HG02852 (cell line): ENCODE measurements around the gene METTL24.

ENCODE experiments used
- ATAC-seq: cut with Tn5 transposase; IDR thresholded peaks from one replicate; pipeline ENCODE4 v1.9.1; 2021; ENCODE audit warnings: mild to moderate bottlenecking, moderate library complexity; ENCODE audit not compliant: unreplicated experiment

Gene METTL24

DNA sequence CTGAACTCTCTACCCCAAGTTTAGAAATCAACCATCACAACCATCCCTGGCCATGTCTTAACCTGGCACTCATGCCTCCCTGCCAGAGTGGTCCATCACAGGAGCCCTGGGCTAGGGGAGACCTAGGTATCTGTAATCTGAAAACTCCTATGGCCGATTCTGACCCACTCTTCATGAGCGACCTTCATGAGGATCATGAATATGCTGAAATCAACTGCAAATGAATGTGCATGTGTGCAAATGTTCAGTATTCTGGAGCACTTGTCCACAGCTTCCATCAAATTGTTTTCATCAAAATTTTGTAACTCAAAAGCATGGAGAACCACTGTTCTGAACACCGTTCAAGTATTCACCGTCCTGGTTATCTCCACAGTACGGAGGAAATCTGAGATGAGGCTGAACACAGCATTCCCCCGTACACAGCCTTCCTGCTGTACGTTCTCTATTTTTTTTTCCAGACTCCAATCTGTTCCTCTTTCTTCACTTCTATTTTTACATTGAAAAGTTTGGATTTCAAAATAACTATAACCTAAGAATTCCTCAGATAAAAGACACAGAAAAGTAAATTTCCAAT lies 17.7 kb downstream of the METTL24 start:
- no peak for ATAC-seq

DNA sequence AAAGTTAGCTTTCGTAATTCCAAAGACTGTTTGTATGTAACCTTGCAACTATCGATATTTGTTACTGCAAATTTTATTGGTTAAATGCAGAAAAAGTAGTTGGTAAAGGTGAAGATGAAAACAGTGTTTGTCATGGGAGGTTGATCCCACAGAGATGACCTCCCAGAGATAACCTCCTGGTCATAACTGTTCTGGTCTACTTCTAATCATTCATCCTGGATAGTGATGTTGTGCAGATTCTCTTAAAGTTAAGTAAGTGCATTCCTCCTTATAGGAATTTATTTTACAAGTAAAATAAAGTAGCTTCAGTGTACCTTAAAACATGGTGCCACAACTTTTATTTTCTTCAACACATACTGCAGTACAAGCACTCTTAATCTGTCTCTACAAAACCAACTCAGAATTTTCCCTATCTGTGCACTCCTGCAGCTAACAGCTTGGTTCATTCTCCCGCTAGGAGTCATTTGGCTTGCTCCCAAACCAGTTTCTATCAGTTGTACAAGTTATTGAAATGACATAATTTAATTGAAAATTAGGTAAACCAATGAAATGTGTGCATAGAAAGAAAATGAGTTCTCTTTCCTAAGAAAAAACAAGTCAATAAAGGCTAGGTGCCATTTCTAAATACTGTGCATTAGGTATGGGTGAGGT lies 19.2 kb downstream of the METTL24 start:
- ATAC-seq, result no peak

DNA sequence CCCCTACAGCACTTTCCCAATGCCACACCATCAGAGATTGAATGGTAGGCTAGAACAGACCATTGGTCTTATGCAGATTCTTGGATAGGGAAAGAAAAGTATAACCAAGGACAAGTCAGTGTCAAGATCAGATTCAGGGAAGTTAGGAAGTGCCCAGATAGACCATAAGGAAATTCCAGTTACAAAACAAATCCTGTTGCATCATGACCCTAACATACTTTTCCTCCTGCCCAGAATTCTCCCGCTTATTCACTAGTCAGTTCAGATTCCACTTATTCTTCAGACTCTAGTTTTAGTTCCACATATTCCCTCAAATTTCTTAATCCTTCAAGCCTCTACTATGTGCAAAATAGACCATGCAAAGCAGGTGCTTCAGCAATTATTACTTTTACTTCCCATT lies 20.7 kb downstream of the METTL24 start:
- ATAC-seq, result no peak

DNA sequence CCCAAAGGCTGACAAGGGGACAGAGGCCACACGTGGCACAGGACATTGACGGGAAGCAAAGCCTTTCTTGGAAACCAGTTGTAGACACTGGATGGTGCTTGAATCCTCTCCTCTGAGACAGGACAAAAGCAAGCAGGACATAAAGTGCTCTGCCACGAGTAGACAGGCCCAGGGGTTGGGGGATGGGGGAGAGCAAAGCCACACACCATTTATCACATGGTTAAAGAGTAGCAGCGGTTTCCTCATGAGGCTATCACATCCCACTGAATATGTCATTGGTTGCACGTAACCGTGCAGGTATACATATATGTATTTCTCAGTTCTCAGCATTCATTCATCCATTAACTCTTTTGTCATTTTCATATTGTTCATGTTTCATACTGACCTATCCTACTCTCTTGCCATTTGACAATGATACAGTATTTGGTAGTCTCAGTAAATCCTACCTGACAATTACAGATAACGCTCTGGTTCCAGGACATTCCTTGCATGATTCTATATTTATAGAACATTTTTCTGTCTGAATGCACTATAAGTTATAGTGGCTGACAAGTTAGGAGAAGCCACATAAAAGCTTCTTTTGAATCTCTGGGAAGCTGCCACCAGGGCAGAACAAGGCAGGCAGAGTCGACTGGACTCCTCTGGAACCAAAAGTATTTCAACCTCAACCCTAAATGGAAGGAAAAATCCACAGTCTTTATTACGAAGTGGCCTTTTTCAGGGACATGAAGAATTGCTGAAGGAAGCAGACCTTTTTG lies 23.5 kb downstream of the METTL24 start:
- no peak for ATAC-seq

DNA sequence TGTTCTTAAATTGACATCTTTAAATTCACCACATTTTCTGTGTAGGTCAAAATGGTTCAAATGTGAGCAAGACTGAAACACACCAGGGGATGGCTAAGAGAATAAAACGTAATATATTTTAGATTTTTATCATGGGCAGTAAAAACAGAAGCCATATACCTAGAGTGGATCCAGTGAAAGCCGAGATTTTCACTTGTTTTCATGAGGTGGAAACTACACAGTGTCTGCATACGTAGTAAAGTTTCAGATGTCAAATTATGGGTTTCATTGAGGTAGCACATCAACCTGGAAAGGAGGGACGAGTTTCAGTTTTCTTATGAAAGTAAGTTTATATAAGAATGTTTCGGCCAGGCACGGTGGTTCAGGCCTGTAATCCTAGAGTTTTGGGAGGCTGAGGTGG lies 25.9 kb downstream of the METTL24 start:
- ATAC-seq, result no peak

DNA sequence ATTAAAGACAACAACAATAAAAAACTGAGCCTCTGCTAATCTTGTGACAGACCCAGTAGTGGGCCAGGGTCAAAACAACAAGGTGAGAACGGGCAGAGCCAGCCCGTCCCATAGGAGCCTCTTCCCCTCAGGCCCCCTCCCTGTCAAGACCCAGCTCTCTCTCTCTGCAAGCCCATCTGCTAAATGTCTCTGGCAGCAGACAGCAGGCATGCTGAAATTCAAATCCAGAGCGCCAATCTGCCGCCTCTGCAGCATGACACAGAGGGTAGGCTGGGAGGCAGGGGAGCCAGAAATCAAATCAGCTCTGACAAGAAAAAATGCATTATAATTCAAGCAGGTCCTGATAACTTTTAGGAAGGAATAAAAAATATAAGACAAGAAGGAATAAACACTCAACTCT lies 26.3 kb downstream of the METTL24 start:
- no peak for ATAC-seq

DNA sequence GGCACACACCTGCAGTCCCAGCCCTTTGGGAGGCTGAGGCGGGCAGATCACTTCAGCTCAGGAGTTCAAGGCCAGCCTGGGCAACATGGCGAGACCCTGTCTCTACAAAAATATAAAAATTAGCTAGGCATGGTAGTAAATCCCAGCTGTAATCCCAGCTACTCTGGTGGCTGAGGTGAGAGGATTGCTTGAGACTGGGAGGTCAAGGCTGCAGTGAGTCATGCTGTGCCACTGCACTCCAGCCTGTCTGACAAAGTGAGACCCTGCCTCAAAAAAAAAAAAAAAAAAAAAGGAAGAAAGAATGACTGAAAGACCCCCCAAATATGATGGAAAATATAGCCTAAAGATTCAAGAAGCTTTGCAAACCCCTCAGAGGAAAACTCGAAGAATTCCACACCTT lies 26.8 kb downstream of the METTL24 start:
- no peak for ATAC-seq

DNA sequence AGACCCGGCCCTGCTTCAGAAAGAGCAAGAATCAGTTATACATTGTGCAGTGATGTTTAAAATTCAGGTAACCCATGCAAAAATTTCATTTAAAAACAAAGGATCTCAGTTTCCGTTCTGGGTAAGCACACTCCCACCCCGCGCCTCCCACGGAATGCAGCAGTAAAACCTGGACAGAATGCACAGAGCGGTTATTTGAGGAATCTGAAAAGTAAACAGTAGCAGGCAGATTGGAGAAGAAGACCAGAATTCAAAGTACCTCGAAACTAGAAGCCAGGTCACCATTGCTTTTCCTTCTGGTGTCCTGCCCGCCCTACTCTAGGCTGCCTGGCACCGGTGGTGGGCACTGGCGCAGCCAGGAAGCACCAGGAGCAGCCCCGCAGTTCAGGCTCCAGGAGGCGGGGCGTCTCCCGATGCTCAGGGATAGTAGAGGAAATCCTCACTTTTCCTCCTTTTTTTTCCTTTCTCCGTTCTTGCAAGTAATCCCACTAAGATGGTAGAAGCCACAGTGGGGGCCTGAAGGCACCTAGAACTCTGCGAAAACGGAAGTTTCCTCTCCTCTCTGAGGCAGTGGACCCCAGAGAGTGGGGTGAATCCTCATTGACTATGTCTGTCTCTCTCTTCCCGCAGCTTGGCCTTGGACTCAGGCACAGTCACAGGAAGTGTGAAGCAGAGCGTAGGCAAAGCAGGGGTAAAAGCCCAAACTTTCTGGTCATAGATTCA lies 28.3 kb downstream of the METTL24 start:
- no peak for ATAC-seq

DNA sequence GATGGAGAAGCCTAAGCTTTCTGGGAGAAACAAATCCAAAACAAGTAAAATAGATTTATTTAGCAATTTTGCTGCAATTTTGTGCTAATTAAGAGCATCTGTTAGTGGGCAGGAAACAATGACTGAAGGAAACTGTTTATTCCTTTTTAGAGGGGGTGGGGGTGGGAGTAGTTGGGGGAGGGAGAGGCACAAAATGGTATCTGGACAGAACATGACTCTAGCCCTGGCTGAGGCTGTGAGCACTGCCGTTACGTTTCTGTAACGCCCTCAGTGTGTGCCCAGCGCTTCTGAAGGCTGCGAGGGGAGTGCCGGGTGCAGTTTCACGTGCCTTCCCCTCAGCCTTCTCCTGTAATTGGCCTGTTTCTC lies 28.8 kb downstream of the METTL24 start:
- ATAC-seq, result no peak

DNA sequence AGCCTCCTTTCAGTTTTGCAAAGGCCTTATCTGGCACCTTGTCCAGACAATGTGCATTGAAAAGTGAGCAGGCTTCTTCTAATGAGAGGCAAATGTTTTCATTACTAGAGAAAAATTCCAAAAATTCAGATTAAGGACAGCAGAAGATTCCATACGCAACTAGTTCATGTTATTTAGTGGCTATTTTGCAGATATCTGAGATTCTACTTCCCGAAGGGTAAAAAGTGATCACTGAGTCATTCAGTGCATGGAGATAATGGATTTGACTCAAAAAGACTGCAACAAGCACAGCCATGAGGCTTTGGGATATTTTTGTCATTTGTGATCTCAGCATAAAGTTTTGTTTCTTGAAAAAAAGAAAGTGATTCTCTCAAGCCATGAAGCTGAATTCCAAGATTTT lies 29.9 kb downstream of the METTL24 start:
- ATAC-seq, result no peak

DNA sequence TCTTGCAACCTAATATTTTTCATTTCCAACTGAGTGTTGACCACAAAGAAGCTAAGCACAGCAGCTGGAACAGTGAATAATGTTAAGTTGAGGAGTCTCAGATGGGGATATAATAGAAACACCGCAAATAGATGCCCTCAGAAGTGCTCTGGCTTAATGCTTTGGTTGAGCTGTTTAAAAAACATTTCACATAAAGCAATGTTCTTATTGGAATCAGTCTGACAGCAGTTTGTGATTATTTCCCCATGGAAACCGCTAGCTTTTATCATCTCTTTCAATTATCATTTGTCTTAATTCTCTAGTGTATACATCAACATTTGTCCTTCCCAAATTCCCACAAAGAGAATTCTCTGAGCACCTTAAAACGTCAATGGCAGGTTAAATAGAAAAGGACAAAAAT lies 30.8 kb downstream of the METTL24 start:
- ATAC-seq, result no peak

DNA sequence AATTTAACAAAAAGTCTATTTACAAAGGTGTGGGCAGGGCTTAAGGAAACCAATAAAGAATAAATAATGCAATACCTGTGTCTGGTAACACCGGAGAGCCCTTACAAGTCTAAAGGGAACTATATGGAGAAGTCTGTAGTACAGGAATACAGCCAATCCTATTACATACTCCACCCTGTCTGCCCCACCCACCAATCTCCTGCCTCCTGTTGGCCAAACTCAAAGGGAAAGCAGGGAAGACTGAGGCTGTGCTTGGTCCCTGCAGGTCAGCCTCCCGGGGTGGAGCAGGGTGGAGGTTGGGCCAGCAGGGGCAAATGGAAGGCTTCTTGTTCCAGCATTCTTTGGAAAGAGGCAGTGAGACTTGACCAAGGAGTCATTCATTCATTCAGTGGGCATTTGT lies 31.5 kb downstream of the METTL24 start:
- ATAC-seq, result no peak

DNA sequence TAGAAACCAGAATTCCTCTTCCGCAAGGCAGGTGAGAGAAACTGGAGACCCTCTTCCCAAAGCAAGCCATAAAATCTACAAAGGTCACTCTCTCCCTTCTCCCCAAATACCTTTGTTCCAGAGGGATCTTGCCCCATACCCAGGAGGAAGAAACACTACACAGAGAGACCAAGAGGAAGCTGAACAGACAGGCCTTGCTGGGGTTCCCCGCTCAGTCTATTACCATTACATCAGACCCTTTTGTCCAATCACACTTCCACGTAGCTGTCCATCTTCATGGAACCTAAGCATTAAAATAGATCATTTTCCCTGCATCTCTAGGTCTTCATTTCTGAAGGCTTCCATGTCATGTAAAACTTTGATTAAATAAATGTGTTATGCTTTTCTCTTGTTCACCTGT lies 32.1 kb downstream of the METTL24 start:
- ATAC-seq, result no peak

DNA sequence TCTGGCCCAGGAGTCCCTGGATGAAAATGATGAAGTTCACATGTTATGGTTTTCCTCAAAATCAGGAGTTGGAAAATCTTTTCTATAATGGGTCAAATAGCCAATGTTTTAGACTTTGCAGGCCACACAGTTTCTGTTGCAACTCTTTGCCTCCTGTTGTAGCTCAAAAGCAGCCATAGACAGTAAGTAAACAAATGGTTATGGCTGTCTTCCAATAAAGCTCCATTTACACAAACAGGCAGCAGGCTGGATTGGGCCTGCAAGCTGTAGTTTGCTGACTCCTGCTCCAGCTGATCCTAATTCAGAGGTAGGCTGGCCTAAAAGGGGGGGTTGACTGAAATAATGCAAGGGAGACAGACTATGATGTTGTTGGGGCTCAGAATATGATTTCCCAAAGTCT lies 33.0 kb downstream of the METTL24 start:
- ATAC-seq, result no peak

DNA sequence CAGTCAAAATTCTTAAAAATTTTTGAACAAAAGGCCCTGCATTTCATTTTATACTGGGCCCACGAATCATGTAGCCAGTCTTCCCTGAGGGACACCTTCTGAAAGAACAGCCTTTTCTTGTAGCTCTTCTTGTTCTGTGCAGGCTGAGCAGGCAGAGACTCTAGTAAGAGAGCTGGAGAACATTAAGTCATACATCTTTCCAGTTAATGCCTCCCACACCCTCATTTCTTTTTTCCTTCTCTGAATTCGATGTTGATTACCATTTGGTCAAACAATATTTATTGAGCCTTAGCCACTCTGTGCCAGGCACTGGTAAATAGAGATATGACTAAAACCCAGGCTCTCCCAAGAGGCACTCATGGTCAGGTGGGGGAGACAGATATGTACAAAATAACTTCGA lies 33.6 kb downstream of the METTL24 start:
- no peak for ATAC-seq

DNA sequence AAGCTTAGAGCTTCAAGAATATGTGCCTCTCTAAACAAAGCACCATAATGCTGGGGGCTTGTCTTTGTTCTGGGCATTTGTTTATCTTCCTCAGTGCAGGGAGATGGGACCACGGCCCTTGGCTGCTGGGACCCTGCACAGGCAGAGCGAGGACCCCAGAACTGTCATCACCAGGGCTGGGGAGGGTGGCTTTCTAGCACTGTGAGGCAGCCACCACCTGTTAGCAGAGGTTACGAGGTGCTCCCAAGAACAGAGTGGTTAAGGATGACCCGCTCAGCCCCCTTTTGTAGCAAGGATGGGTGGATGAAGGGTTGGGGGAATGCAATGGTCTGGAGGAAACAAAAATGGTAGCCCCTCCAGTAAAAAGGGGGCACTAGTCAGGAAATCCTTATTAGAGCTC lies 34.9 kb downstream of the METTL24 start:
- no peak for ATAC-seq

DNA sequence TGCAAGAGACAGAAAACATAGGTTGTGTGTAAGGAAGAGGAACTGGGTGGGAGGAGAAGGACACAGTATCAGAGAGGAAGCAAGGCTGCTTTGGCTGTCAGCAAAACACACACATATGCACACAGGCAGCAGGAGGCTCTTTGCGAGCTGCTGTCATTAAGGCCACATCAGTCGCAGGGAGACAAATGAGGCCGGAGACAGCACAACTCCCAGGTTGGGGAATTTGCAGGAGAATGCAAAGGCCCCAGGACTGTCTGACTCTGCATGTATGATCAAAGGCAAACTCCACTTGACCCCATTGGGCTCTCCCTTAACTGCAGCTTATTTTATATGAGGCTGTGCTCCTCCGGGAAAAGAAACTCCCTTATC lies 35.3 kb downstream of the METTL24 start:
- no peak for ATAC-seq

DNA sequence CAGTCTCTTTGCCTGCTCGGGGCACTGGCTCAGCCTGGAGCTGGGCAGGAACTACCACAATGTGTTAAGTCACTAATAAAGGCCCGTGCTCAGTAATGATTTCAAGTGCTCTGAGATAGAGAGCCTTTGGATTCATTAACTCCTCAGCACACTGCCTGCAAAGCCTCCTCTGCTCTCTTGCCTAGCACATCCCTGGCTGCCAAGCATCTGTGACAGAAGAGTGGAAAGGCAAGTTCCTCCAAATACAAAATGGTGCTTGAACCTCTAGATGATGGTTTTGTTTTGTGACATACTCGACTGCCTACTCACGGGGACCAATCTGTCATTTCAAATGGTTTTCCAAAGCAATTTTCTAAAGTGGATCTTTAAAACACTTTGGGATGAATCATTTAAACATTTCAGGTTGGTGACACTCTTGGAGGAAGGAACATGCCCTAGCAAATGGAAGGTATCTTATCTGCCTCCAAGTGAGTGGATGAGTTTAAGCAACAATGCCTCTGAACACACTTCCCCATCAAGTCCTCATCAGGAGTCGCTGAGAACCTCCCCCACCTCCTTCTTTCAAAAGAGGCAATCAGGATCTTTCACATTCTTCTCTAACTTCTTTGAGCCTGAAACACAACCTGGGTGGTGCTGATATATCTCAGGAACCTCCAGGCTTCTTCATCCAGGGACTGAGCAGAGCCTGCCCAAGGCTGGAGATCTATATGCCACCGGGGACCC lies 35.8 kb downstream of the METTL24 start:
- no peak for ATAC-seq

DNA sequence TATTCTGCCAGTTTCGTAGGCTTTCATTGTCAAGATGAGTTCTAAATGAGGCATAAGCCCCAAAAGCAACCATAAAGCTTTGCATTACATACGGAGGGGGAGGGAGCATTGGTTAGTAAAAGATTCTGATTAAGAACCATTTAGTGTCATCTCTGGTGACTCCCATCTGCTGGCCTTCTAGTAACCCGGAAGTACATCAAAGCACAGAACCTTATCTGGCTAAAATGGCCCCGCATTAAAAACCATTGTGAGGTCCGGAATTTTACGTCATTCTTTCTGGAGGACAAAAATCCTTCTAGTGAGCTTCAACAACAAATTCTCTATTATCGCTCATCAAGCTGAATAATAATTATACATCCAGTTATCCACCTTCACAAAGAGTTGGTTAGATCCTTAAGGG lies 37.8 kb downstream of the METTL24 start:
- no peak for ATAC-seq

DNA sequence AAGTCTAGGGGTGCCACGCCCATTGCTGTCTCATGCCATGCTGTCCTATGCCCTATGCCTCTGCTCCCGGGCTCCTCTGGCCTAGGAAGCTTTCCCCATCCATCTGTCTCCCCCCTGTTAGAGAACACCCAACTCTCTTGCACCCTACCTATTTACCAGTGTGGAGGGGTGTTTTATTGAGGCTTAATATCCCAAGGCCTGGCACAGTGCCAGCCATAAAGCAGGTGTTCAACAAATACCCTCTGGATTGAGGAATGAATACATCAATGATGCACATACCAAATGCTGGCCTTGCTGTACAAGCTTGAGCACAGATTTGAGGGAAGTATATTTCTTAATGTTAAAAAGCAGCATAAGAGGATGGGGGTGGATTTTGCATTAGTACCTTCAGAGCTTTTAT lies 38.3 kb downstream of the METTL24 start:
- no peak for ATAC-seq

DNA sequence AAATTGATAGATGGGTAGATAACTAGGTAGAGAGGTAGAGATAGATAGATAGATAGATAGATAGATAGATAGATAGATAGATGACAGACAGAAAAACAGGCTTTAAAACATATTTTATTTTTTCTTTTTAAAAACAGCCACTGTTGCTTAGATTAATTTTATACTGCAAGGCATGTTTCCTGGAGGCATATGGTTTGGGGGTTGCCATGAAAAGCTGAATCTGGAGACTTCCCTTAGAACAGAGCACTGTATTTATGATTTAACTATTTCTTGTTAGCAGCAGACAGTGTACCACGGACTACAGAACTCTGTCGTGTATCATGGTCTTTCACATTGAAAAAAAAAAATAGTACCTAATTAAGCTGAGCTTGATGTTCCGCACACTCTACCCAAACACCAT lies 38.8 kb downstream of the METTL24 start:
- ATAC-seq, result no peak
